Bronchial epithelial cell (primary cell): Measurements from ENCODE around the gene TATDN3. TPM values are rescaled to one million over a fixed set of nuclear protein-coding genes. Genes with fewer than 3 reads are reported as not detected.
A peak's percentile ranks its signal among the peaks of the same experiment; 100 is the strongest.

ENCODE experiments used
- DNase-seq: peaks from one replicate; pipeline ENCODE4 v3.0.0-alpha.2; 2010; ENCODE audit warnings: low read depth
- FAIRE-seq: peaks from 2 replicates; lab custom pipeline; 2011; peaks lifted over from hg19 to GRCh38; lab: Jason Lieb, UNC
- H3K27me3 ChIP-seq: 2 replicates; pipeline ENCODE4 v1.5.1; 2011; ENCODE audit warnings: low read length; ENCODE audit not compliant: control insufficient read depth, insufficient read depth
- H3K36me3 ChIP-seq: 2 replicates; pipeline ENCODE4 v1.5.1; 2011; ENCODE audit warnings: low read length; ENCODE audit not compliant: control insufficient read depth, insufficient read depth
- H3K4me3 ChIP-seq: 2 replicates; pipeline ENCODE4 v1.5.1; 2011; ENCODE audit warnings: mild to moderate bottlenecking, low read depth, low read length, control low read depth
- total RNA-seq: library from RNA; depleted of rRNA; stranded (reverse); fragments of >200 nt; gene quantifications from 2 replicates; pipeline ENCODE4 v1.2.1, GENCODE V29; 2014
- TF ChIP-seq, protein P1 (sequence below): IDR thresholded peaks from 2 replicates; pipeline ENCODE4 v1.5.1; 2011; ENCODE audit warnings: mild to moderate bottlenecking, moderate library complexity, low read length, control low read depth, inconsistent platforms; ENCODE audit not compliant: insufficient read depth, severe bottlenecking

Gene TATDN3
- total RNA-seq, 1 donor from 2014 or later, result 12.1 TPM

- no peak for DNase-seq
- Histone ChIP-seq H3K4me3 (peak overlapping the region; percentile 84), H3K27me3 (no peaks in the 10 kb centered on the region), H3K36me3 (no peaks in the 10 kb centered on the region)
- no peak for FAIRE-seq
- TF ChIP-seq, protein P1, sequence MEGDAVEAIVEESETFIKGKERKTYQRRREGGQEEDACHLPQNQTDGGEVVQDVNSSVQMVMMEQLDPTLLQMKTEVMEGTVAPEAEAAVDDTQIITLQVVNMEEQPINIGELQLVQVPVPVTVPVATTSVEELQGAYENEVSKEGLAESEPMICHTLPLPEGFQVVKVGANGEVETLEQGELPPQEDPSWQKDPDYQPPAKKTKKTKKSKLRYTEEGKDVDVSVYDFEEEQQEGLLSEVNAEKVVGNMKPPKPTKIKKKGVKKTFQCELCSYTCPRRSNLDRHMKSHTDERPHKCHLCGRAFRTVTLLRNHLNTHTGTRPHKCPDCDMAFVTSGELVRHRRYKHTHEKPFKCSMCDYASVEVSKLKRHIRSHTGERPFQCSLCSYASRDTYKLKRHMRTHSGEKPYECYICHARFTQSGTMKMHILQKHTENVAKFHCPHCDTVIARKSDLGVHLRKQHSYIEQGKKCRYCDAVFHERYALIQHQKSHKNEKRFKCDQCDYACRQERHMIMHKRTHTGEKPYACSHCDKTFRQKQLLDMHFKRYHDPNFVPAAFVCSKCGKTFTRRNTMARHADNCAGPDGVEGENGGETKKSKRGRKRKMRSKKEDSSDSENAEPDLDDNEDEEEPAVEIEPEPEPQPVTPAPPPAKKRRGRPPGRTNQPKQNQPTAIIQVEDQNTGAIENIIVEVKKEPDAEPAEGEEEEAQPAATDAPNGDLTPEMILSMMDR, result no peak
These were observed 758 bp downstream of the TATDN3 start for GRCh38 chr1:212792396-212792908.

DNA sequence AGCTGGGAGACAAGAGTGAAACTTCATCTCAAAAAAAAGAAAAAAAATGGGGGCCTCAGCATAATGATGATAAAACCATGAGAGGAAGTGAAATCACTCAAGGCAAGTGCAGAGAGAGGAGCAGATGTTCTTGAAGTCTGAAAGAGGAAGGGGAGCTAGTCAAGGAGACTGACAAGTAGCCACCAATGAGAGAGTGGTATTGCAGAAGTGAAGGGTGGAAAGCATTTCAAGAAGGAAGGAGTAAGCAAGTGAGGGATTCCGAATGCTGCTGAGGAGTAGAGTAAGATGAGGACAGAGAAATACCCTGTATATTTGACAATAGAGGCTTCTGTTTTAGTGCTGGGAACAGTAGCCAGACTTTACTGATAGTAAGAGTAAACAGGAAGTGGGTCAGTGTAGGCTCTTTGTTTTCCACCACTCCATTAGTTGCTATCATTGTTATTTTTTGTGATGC is 2.9 kb downstream of the TATDN3 start:
- FAIRE-seq (no peak), DNase-seq (no peak)
- TF ChIP-seq, protein P1, result no peak
- Histone ChIP-seq H3K36me3 (no peaks in the 10 kb centered on the region), H3K27me3 (no peaks in the 10 kb centered on the region), H3K4me3 (no peak overlapping the region)

GRCh38 chr1:212797681-212798080 is 6.0 kb downstream of the TATDN3 start:
- TF ChIP-seq, protein P1, result no peak
- DNase-seq, result peak; percentile 39
- H3K4me3 ChIP-seq, result no peak overlapping the region
- no peaks in the 10 kb centered on the region for H3K27me3 ChIP-seq
- no peak for FAIRE-seq
- no peaks in the 10 kb centered on the region for H3K36me3 ChIP-seq

DNA sequence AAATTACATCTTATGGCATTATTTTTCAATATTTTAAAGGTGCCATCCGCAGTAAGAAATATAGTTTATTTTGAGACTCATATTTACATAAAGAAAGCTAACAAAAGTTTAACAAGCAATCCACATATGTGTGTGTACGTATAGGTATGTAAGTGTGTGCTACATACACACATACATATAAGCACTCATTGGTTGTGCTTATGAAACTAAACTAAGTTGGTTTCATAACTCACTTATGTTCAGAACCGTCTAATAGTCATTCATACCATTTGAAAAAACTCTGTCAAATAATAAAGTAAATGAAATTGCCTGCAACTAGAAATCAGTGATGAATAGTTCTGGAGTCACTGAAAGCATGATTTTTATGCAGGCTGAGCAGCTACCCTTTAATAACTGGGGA is 14.1 kb downstream of the TATDN3 start:
- TF ChIP-seq, protein P1, result no peak
- FAIRE-seq (no peak), DNase-seq (no peak)
- no peak overlapping the region for H3K4me3 ChIP-seq
- no peaks in the 10 kb centered on the region for H3K36me3 ChIP-seq
- H3K27me3 ChIP-seq, result no peaks in the 10 kb centered on the region

- TF ChIP-seq, protein P1, result peak; percentile 9
- DNase-seq, result no peak
- Histone ChIP-seq H3K27me3 (no peaks in the 10 kb centered on the region), H3K36me3 (no peaks in the 10 kb centered on the region), H3K4me3 (no peak overlapping the region)
- FAIRE-seq, result no peak
These were observed 23.0 kb downstream of the TATDN3 start for GRCh38 chr1:212814537-212815334.
